ENCODE measurements around the gene MELK.

- TF ChIP-seq CTCF (conservative IDR thresholded peaks at IDR 0.05; ENCODE audit: low read depth, low read length) (no peak), POLR2A (IDR thresholded peaks at IDR 0.05; ENCODE audit: low read depth, low read length) (no peak), RAD21 (IDR thresholded peaks at IDR 0.05; ENCODE audit: low read length) (no peak), MAZ (IDR thresholded peaks at IDR 0.05; ENCODE audit: borderline replicate concordance, low read depth, low read length) (no peak), BHLHE40 (IDR thresholded peaks at IDR 0.05; ENCODE audit: low read depth, low read length) (no peak), SMC3 (IDR thresholded peaks at IDR 0.05; ENCODE audit: low read depth, low read length) (no peak)
- TF ChIP-seq, protein P1, sequence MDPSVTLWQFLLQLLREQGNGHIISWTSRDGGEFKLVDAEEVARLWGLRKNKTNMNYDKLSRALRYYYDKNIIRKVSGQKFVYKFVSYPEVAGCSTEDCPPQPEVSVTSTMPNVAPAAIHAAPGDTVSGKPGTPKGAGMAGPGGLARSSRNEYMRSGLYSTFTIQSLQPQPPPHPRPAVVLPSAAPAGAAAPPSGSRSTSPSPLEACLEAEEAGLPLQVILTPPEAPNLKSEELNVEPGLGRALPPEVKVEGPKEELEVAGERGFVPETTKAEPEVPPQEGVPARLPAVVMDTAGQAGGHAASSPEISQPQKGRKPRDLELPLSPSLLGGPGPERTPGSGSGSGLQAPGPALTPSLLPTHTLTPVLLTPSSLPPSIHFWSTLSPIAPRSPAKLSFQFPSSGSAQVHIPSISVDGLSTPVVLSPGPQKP (IDR thresholded peaks at IDR 0.05; ENCODE audit: borderline replicate concordance, low read depth, low read length): no peak
These were observed 65.0 kb downstream of the MELK start for GRCh38 chr9:36637491-36638270.
